Stimulated activated CD4-positive, alpha-beta T cell treated with anti-CD3 and anti-CD28 coated beads, Interleukin-2, amount 100 ng/mL, for 24 hours (primary cell): Measurements from ENCODE around the gene FCGBP.
"Not testable (repeated sequence)": the region's sequence is repeated elsewhere in the genome, so short reads cannot be mapped to it uniquely, and the experiment has no call there.

Source experiments
- DNase-seq, 2 donors: peaks; one replicate each; pipeline ENCODE4 v3.0.0-alpha.2; 2020

FCGBP gene

GRCh38 chr19:39934584-39935363, at the start of gene FCGBP:
Gene FCGBP, minus strand, starts transcription at chr19:39934634.
- DNase-seq = peak in 1 of 2 donors; percentile 14

- no peak for DNase-seq
These were observed 49.4 kb upstream of the FCGBP start for GRCh38 chr19:39983695-39984300.

- DNase-seq = no peak
These were observed 48.4 kb upstream of the FCGBP start for GRCh38 chr19:39982883-39983282.

- no peak for DNase-seq
These were observed 40.1 kb upstream of the FCGBP start for GRCh38 chr19:39974377-39975155.

- peak in 1 of 2 donors; percentile 33 for DNase-seq
These were observed 37.1 kb upstream of the FCGBP start for GRCh38 chr19:39971380-39972035.

GRCh38 chr19:39970675-39971379, 36.4 kb upstream of the FCGBP start, which contains the start of gene PSMC4:
Gene PSMC4, plus strand, starts transcription at chr19:39971165. Its CDS starts 38 bp downstream, at chr19:39971203.
- peak; percentile 98 for DNase-seq

- DNase-seq = no peak
These were observed 35.9 kb upstream of the FCGBP start for GRCh38 chr19:39970425-39970674.

- peak; percentile 20 to 32 for DNase-seq
These were observed 35.4 kb upstream of the FCGBP start for GRCh38 chr19:39969681-39970424.

- DNase-seq = peak in 1 of 2 donors; percentile 17
These were observed 34.8 kb upstream of the FCGBP start for GRCh38 chr19:39969266-39969665.

GRCh38 chr19:39968789-39969188, 34.4 kb upstream of the FCGBP start:
- peak in 1 of 2 donors; percentile 13 for DNase-seq

- peak in 1 of 2 donors; percentile 8 for DNase-seq
These were observed 33.1 kb upstream of the FCGBP start for GRCh38 chr19:39967561-39967960.

GRCh38 chr19:39966617-39967016, 32.2 kb upstream of the FCGBP start:
- DNase-seq = no peak

- DNase-seq = no peak
These were observed 29.5 kb upstream of the FCGBP start for GRCh38 chr19:39963898-39964297.

GRCh38 chr19:39959407-39959806, 25.0 kb upstream of the FCGBP start:
- DNase-seq = peak in 1 of 2 donors; percentile 16

GRCh38 chr19:39958942-39959341, 24.5 kb upstream of the FCGBP start:
- peak in 1 of 2 donors; percentile 17 for DNase-seq

- DNase-seq = not testable (repeated sequence)
These were observed 23.5 kb upstream of the FCGBP start for GRCh38 chr19:39957886-39958285.

- DNase-seq = peak in 1 of 2 donors; percentile 14
These were observed 19.5 kb upstream of the FCGBP start for GRCh38 chr19:39953915-39954314.

- peak in 1 of 2 donors; percentile 15 for DNase-seq
These were observed 17.3 kb upstream of the FCGBP start for GRCh38 chr19:39951686-39952085.

GRCh38 chr19:39951065-39951650, 16.7 kb upstream of the FCGBP start:
- peak in 1 of 2 donors; percentile 10 for DNase-seq

GRCh38 chr19:39949026-39949747, 14.8 kb upstream of the FCGBP start:
- peak in 1 of 2 donors; percentile 14 for DNase-seq

- DNase-seq = peak in 1 of 2 donors; percentile 3
These were observed 12.1 kb upstream of the FCGBP start for GRCh38 chr19:39946532-39946931.
